ENCODE data around the gene PRDM2.

DNA sequence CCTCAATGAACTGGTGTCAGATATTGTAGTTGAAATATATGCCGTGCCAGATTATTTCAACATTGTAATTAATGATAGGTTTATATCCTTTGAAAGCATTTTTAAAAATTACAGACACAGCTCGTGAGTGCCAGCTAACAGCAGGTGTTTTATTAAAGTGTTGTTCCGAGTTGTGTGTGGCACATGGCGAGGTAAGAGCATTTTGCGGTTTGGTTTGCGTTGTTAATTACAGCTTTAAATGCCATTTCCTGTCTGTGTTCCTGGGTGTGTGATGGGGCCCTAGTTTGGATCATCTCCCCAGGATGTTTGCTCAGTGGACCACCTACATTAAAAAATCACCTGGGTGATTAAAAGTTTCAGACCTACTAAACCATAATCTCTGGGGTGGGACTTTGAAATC is 97.4 kb downstream of the PRDM2 start:
- TF ChIP-seq CTCF (IDR thresholded peaks at IDR 0.05; ENCODE audit: poor library complexity): no peak
- TF ChIP-seq EZH2 (IDR thresholded peaks at IDR 0.05; ENCODE audit: borderline replicate concordance): no peak
